ENCODE measurements around the gene MBD3L2. TPM values are rescaled to one million over a fixed set of nuclear protein-coding genes. Genes with fewer than 3 reads are reported as not detected.
"Not testable (repeated sequence)": the region's sequence is repeated elsewhere in the genome, so short reads cannot be mapped to it uniquely, and the experiment has no call there.

Gene MBD3L2
- total RNA-seq, 1 donor from 2014 or later = 1.5 TPM

DNA sequence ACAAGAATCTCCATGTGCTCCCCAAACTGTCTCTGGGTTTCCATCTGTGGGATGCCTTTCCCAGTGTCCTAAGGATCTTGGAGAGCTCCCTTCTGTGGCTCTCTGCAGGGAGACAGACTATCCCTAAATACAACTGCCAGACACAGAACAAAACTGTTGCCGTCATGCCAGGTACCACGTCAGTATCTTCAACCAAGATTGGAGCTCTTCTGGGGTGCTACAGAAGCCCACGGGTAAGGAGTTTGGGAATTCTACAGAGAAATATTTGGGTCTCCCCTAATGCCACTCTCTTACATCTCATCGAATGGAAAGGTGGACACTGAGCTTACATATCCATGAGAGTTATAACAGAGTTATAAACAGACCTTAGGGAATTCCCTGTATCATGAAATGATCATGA, 14.2 kb downstream of the MBD3L2 start:
- no peak overlapping the region for H3K4me3 Mint-ChIP-seq (ENCODE audit: unreplicated experiment)
- TF ChIP-seq, protein P1, sequence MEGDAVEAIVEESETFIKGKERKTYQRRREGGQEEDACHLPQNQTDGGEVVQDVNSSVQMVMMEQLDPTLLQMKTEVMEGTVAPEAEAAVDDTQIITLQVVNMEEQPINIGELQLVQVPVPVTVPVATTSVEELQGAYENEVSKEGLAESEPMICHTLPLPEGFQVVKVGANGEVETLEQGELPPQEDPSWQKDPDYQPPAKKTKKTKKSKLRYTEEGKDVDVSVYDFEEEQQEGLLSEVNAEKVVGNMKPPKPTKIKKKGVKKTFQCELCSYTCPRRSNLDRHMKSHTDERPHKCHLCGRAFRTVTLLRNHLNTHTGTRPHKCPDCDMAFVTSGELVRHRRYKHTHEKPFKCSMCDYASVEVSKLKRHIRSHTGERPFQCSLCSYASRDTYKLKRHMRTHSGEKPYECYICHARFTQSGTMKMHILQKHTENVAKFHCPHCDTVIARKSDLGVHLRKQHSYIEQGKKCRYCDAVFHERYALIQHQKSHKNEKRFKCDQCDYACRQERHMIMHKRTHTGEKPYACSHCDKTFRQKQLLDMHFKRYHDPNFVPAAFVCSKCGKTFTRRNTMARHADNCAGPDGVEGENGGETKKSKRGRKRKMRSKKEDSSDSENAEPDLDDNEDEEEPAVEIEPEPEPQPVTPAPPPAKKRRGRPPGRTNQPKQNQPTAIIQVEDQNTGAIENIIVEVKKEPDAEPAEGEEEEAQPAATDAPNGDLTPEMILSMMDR (IDR thresholded peaks at IDR 0.05; ENCODE audit: partially characterized antibody, unreplicated experiment) = no peak
- no peaks in the 10 kb centered on the region for H3K4me1 Mint-ChIP-seq (ENCODE audit: low read depth, unreplicated experiment)
- H3K9me3 Mint-ChIP-seq (ENCODE audit: unreplicated experiment) = peaks cover 1% of the 10 kb centered on the region
- H3K27ac Mint-ChIP-seq (ENCODE audit: unreplicated experiment) = no peak overlapping the region
- H3K36me3 Mint-ChIP-seq (ENCODE audit: unreplicated experiment) = no peaks in the 10 kb centered on the region
- no peaks in the 10 kb centered on the region for H3K27me3 Mint-ChIP-seq (ENCODE audit: unreplicated experiment)
- no peak for DNase-seq

DNA sequence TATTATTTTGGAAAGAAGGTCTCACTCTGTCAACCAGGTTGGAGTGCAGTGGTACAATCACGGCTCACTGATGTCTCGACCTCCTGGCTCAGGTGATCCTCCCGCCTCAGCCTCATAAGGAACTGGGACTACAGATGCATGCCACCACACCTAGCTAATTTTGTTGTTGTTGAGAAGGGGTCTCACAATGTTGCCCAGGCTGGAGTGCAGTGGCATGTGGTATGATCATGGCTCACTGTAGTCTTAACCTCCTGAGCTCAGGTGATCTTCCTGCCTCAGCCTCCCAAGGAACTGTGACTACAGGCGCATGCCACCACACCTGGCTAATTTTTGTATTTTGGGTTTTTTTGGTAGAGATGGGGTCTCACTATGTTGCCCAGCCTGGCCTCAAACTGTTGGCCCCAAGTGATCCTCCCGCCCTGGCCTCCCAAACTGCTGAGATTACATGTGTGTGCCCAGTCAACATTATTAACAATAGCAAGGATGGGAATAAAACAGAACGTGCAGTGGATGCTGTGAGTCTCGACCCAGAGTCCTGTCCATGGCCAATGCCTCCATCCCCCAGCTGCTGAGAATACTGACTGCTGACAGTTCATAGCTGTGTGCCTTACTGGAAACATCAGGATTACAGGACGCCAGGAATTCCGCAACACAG, 14.8 kb downstream of the MBD3L2 start:
- H3K4me1 Mint-ChIP-seq (ENCODE audit: low read depth, unreplicated experiment) = no peaks in the 10 kb centered on the region
- TF ChIP-seq, protein P1 (IDR thresholded peaks at IDR 0.05; ENCODE audit: partially characterized antibody, unreplicated experiment) = no peak
- DNase-seq = no peak
- H3K9me3 Mint-ChIP-seq (ENCODE audit: unreplicated experiment) = peaks cover 3% of the 10 kb centered on the region
- no peak overlapping the region for H3K27ac Mint-ChIP-seq (ENCODE audit: unreplicated experiment)
- peaks cover under 1% of the 10 kb centered on the region for H3K27me3 Mint-ChIP-seq (ENCODE audit: unreplicated experiment)
- peaks cover 2% of the 10 kb centered on the region for H3K36me3 Mint-ChIP-seq (ENCODE audit: unreplicated experiment)
- H3K4me3 Mint-ChIP-seq (ENCODE audit: unreplicated experiment) = no peak overlapping the region

DNA sequence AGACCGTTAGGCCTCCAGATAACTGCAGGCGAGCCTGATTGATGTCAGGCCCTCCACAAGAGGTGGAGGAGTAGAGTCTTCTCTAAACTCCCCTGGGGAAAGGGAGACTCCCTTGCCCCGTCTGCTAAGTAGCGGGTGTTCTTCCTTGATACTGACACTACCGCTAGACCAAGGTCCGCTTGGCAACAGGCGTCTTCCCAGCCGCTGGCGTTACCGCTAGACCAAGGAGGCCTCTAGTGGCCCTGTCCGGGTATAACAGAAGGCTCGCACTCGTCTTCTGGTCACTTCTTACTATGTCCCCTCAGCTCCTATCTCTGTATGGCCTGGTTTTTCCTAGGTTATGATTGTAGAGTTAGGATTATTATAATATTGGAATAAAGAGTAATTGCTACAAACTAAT, 18.0 kb downstream of the MBD3L2 start:
- H3K9me3 Mint-ChIP-seq (ENCODE audit: unreplicated experiment); H3K4me1 Mint-ChIP-seq (ENCODE audit: low read depth, unreplicated experiment); H3K4me3 Mint-ChIP-seq (ENCODE audit: unreplicated experiment); H3K27me3 Mint-ChIP-seq (ENCODE audit: unreplicated experiment); H3K27ac Mint-ChIP-seq (ENCODE audit: unreplicated experiment); H3K36me3 Mint-ChIP-seq (ENCODE audit: unreplicated experiment): not testable (repeated sequence)
- DNase-seq = peak; percentile 31

DNA sequence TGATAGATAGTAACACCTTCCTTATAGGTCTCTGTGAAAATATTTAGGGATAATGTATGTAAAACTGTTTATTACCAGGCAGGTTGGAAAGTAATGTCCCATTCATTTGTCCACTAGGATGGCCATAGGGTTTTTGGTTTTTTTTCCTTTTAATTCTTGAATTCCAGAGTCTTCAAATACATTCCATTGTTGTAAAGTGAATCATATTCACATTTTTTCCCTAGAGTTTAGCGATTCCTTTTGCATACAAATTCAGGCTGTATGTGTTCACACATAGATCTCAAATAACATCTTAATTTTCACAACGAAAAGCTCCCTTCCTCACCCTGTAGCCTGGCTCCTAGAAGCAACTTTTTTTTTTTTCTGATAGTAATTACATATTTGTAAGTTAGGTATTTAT, 18.6 kb downstream of the MBD3L2 start:
- Mint-ChIP-seq H3K4me1 (ENCODE audit: low read depth, unreplicated experiment) (no peaks in the 10 kb centered on the region), H3K27ac (ENCODE audit: unreplicated experiment) (no peak overlapping the region), H3K36me3 (ENCODE audit: unreplicated experiment) (peaks cover 10% of the 10 kb centered on the region), H3K9me3 (ENCODE audit: unreplicated experiment) (peaks cover 5% of the 10 kb centered on the region), H3K4me3 (ENCODE audit: unreplicated experiment) (no peak overlapping the region), H3K27me3 (ENCODE audit: unreplicated experiment) (peaks cover 2% of the 10 kb centered on the region)
- TF ChIP-seq, protein P1 (IDR thresholded peaks at IDR 0.05; ENCODE audit: partially characterized antibody, unreplicated experiment) = no peak
- DNase-seq = no peak

DNA sequence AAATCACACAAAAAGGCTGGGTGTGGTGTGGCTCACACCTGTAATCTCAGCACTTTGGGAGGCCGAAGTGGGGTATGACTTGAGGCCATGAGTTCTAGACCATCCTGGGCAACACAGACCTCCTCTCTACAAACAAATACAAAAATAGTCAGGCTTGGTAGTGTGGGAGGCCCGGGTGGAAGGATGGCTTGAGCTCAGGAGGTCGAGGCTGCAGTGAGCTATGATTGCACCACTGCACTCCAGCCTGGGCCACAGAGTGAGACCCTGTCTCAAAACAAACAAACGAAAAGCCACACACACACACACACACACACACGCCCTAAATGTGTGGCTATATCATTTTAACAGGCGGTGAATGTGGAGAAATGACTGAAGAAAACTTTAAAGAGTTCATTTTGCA, 19.5 kb downstream of the MBD3L2 start:
- Mint-ChIP-seq H3K4me3 (ENCODE audit: unreplicated experiment) (peak overlapping the region; percentile 96), H3K9me3 (ENCODE audit: unreplicated experiment) (peaks cover 5% of the 10 kb centered on the region), H3K27ac (ENCODE audit: unreplicated experiment) (peak overlapping the region; percentile 74), H3K36me3 (ENCODE audit: unreplicated experiment) (peaks cover 11% of the 10 kb centered on the region), H3K4me1 (ENCODE audit: low read depth, unreplicated experiment) (no peaks in the 10 kb centered on the region), H3K27me3 (ENCODE audit: unreplicated experiment) (peaks cover 2% of the 10 kb centered on the region)
- TF ChIP-seq, protein P1 (IDR thresholded peaks at IDR 0.05; ENCODE audit: partially characterized antibody, unreplicated experiment) = no peak
- no peak for DNase-seq
